Spleen (tissue), 11 donors: Measurements from ENCODE around the gene PCSK6. TPM values are rescaled to one million over a fixed set of nuclear protein-coding genes. Genes with fewer than 3 reads are reported as not detected.
A peak's percentile ranks its signal among the peaks of the same experiment; 100 is the strongest.

Source experiments
- DNase-seq: peaks from one replicate; pipeline ENCODE4 v3.0.0-alpha.2; 2020
- H3K27ac ChIP-seq, 8 donors: fragments of 200-600 bp; sonication (generic) in 7 of 8; 1 replicate in 4 of 8; 2 replicates in 4 of 8; pipeline versions ENCODE4 v1.5.0 to v1.8.0; 2016 to 2021; ENCODE audit warnings: inconsistent platforms in 4 of 8, mild to moderate bottlenecking in 4 of 8, moderate library complexity in 1 of 8
- H3K27me3 ChIP-seq, 7 donors: fragments of 200-600 bp; sonication (generic) in 6 of 7; replicated peaks in 1 of 7; 1 replicate in 4 of 7; 2 replicates in 3 of 7; pipeline versions ENCODE4 v1.5.0 to v1.8.0; 2016 to 2021; ENCODE audit warnings: inconsistent platforms in 3 of 7, mild to moderate bottlenecking in 1 of 7
- H3K36me3 ChIP-seq, 6 donors: fragments of 200-600 bp; sonication (generic) in 5 of 6; 1 replicate in 4 of 6; 2 replicates in 2 of 6; pipeline versions ENCODE4 v1.5.0 to v1.8.0; 2016 to 2021; ENCODE audit warnings: inconsistent platforms in 2 of 6
- H3K4me1 ChIP-seq, 6 donors: fragments of 200-600 bp; sonication (generic) in 5 of 6; 1 replicate in 3 of 6; 2 replicates in 3 of 6; pipeline versions ENCODE4 v1.5.0 to v1.8.0; 2016 to 2021; ENCODE audit warnings: inconsistent platforms in 3 of 6
- H3K4me3 ChIP-seq, 8 donors: fragments of 200-600 bp; sonication (generic) in 7 of 8; 1 replicate in 4 of 8; 2 replicates in 4 of 8; pipeline versions ENCODE4 v1.5.0 to v1.8.0; 2016 to 2021; ENCODE audit warnings: inconsistent platforms in 4 of 8, mild to moderate bottlenecking in 4 of 8, moderate library complexity in 2 of 8
- H3K9me3 ChIP-seq, 8 donors: fragments of 200-600 bp; sonication (generic) in 7 of 8; 1 replicate in 4 of 8; 2 replicates in 4 of 8; pipeline versions ENCODE4 v1.5.0 to v1.8.0; 2016 to 2021; ENCODE audit warnings: inconsistent platforms in 4 of 8
- CTCF ChIP-seq, 11 experiments: fragments of 200-600 bp in 7 of 11; fragments of 450-650 bp in 4 of 11; sonication (generic) in 4 of 11; IDR thresholded peaks in 8 of 11; conservative IDR thresholded peaks in 3 of 11; 1 replicate in 7 of 11; 2 replicates in 4 of 11; pipeline versions ENCODE4 v1.4.0 to v1.8.0; 2016 to 2021; ENCODE audit warnings: antibody characterized with exemption in 11 of 11, inconsistent platforms in 4 of 11, mild to moderate bottlenecking in 1 of 11
- POLR2A ChIP-seq, 3 donors: fragments of 450-650 bp; IDR thresholded peaks; one replicate each; pipeline ENCODE4 v1.5.1; 2017; ENCODE audit warnings: antibody characterized with exemption in 3 of 3, mild to moderate bottlenecking in 1 of 3
- POLR2AphosphoS5 ChIP-seq, 3 donors: sonication (generic); formaldehyde crosslinking; IDR thresholded peaks; one replicate each; pipeline ENCODE4 v1.5.1; 2017; ENCODE audit warnings: antibody characterized with exemption in 3 of 3
- WGBS, 5 donors: extraction: QIAGEN DNeasy Blood & Tissue Kit in 3 of 5; methylation state at CpG; one replicate each; pipeline versions ENCODE4 v1.1.5 to v1.1.7; 2013 to 2018; 5-methylcytosine and 5-hydroxymethylcytosine counted together
- intact Hi-C: fragments of 100-400 bp; cut with DNase I; formaldehyde crosslinking; loops from one replicate; pipeline ENCODE4 v1.15.0; 2023; ENCODE audit warnings: low total_unique reads
- polyA plus RNA-seq, 3 donors: library from polyadenylated mRNA; stranded (reverse); fragments of 200-250 nt; gene quantifications; one replicate each; pipeline ENCODE4 v1.2.1, GENCODE V29; 2013
- total RNA-seq, 7 donors: library from RNA; depleted of rRNA in 3 of 7; stranded (reverse); fragments of >200 nt in 3 of 7; fragmentation: NEBNext Ultra II Directional in 4 of 7; extraction: Animal tissue kit (Norgen Biotek cat#: 25700) in 4 of 7; gene quantifications; one replicate each; pipeline versions ENCODE4 v1.1.0 to v1.2.1, GENCODE V29; 2016 to 2021
- donor health status: healthy with polysubstance abuse.
- donor health status: DM: no; HTN: no; CAD: no; lungs with moderate emphysema.
- donor health status: DM: no; HTN: no; CAD: no.
- donor health status: Bipolar disorder and iron deficiency.
- donor health status: healthy.
- donor health status: DM: no; HTN: no; CAD: no.
- donor health status: DM: yes; HTN: yes; CAD: no.

PCSK6 gene
- total and polyA plus RNA-seq, 10 donors: 10.0 to 403 (median 252) TPM

GRCh38 chr15:101479851-101480612, 9.5 kb downstream of the PCSK6 start:
- DNase-seq: no peak
- peaks cover 0 to 72% (median 20%) of the 10 kb centered on the region in 6 donors for H3K4me1 ChIP-seq
- H3K27me3 ChIP-seq: no peaks in the 10 kb centered on the region
- intact Hi-C loops: no loop called here
- TF ChIP-seq CTCF (IDR thresholded peaks at IDR 0.05 in 8 of 11, conservative IDR thresholded peaks at IDR 0.05 in 3 of 11) (no peak), POLR2A (IDR thresholded peaks at IDR 0.05) (no peak), POLR2AphosphoS5 (IDR thresholded peaks at IDR 0.05) (no peak)
- H3K27ac ChIP-seq: peak overlapping the region in 6 of 8 donors; percentile 33 to 59 (median 49)
- WGBS, 5 donors: 77 to 94% (median 86%) methylated on average over 10 to 15 of the region's 15 CpGs
- no peaks in the 10 kb centered on the region for H3K9me3 ChIP-seq
- H3K4me3 ChIP-seq: no peak overlapping the region
- peaks cover 0 to 27% (median 0%) of the 10 kb centered on the region in 6 donors for H3K36me3 ChIP-seq

- H3K4me1 ChIP-seq: peaks cover 0 to 68% (median 19%) of the 10 kb centered on the region in 6 donors
- H3K27ac ChIP-seq: peak overlapping the region in 6 of 8 donors; percentile 33 to 59 (median 49)
- peak; percentile 73 for DNase-seq
- 58 to 85% (median 77%) methylated on average over 11 of the region's 11 CpGs for WGBS, 5 donors
- no peaks in the 10 kb centered on the region for H3K9me3 ChIP-seq
- peak in 1 of 3 donors; percentile 27 for TF ChIP-seq POLR2AphosphoS5 (IDR thresholded peaks at IDR 0.05)
- no peak for TF ChIP-seq CTCF (IDR thresholded peaks at IDR 0.05 in 8 of 11, conservative IDR thresholded peaks at IDR 0.05 in 3 of 11)
- intact Hi-C loops: no loop called here
- no peak overlapping the region for H3K4me3 ChIP-seq
- peaks cover 0 to 21% (median 0%) of the 10 kb centered on the region in 6 donors for H3K36me3 ChIP-seq
- H3K27me3 ChIP-seq: no peaks in the 10 kb centered on the region
Measured at GRCh38 chr15:101479342-101479845, 10.1 kb downstream of the PCSK6 start.

GRCh38 chr15:101478701-101479341, 10.7 kb downstream of the PCSK6 start:
- 67 to 83% (median 74%) methylated on average over 14 of the region's 14 CpGs for WGBS, 5 donors
- no peak for DNase-seq
- H3K27me3 ChIP-seq: no peaks in the 10 kb centered on the region
- H3K36me3 ChIP-seq: peaks cover 0 to 20% (median 0%) of the 10 kb centered on the region in 6 donors
- TF ChIP-seq POLR2A (IDR thresholded peaks at IDR 0.05): no peak
- H3K9me3 ChIP-seq: no peaks in the 10 kb centered on the region
- H3K4me3 ChIP-seq: peak overlapping the region in 1 of 8 donors; percentile 0
- intact Hi-C loops: no loop called here
- peak overlapping the region in 6 of 8 donors; percentile 34 to 59 (median 49) for H3K27ac ChIP-seq
- H3K4me1 ChIP-seq: peaks cover 0 to 62% (median 19%) of the 10 kb centered on the region in 6 donors

GRCh38 chr15:101477851-101478362, 11.6 kb downstream of the PCSK6 start:
- no peak for DNase-seq
- H3K4me3 ChIP-seq: peak overlapping the region in 1 of 8 donors; percentile 0
- TF ChIP-seq CTCF (IDR thresholded peaks at IDR 0.05 in 8 of 11, conservative IDR thresholded peaks at IDR 0.05 in 3 of 11) (no peak), POLR2AphosphoS5 (IDR thresholded peaks at IDR 0.05) (no peak), POLR2A (IDR thresholded peaks at IDR 0.05) (no peak)
- peak overlapping the region in 6 of 8 donors; percentile 13 to 59 (median 48) for H3K27ac ChIP-seq
- intact Hi-C loops: no loop called here
- peaks cover 0 to 20% (median 0%) of the 10 kb centered on the region in 6 donors for H3K36me3 ChIP-seq
- WGBS, 5 donors: 67 to 90% (median 77%) methylated on average over 5 of the region's 5 CpGs
- peaks cover 0 to 58% (median 16%) of the 10 kb centered on the region in 6 donors for H3K4me1 ChIP-seq
- H3K9me3 ChIP-seq: no peaks in the 10 kb centered on the region
- H3K27me3 ChIP-seq: no peaks in the 10 kb centered on the region
